HEK293 (cell line): Measurements from ENCODE around the gene MRPL21.

Experiments
- BCL11B ChIP-seq: fragments of 450-650 bp; formaldehyde crosslinking; IDR thresholded peaks from 2 replicates; pipeline ENCODE4 v1.5.1; 2016; ENCODE audit warnings: low read depth, missing biosample characterization, missing genetic modification characterization
- HOXA7 ChIP-seq: sonication (generic); formaldehyde crosslinking; IDR thresholded peaks from 2 replicates; pipeline ENCODE4 v1.8.1; 2022; ENCODE audit warnings: missing genetic modification reagents, borderline replicate concordance
- OSR2 ChIP-seq: fragments of 450-650 bp; formaldehyde crosslinking; IDR thresholded peaks from 2 replicates; pipeline ENCODE4 v1.5.1; 2016; ENCODE audit warnings: missing biosample characterization, missing genetic modification characterization
- SP2 ChIP-seq: fragments of 450-650 bp; formaldehyde crosslinking; IDR thresholded peaks from 2 replicates; pipeline ENCODE4 v1.5.1; 2016; ENCODE audit warnings: missing biosample characterization, missing genetic modification characterization
- WT1 ChIP-seq: fragments of 450-650 bp; formaldehyde crosslinking; IDR thresholded peaks from 2 replicates; pipeline ENCODE4 v1.5.1; 2016; ENCODE audit warnings: missing biosample characterization, missing genetic modification characterization
- YY1 ChIP-seq: fragments of 450-650 bp; formaldehyde crosslinking; IDR thresholded peaks from 2 replicates; pipeline ENCODE4 v1.5.1; 2018; ENCODE audit warnings: missing biosample characterization, missing genetic modification characterization
- ZBTB7A ChIP-seq: fragments of 450-650 bp; formaldehyde crosslinking; IDR thresholded peaks from 2 replicates; pipeline ENCODE4 v1.5.1; 2016; ENCODE audit warnings: low read depth, missing biosample characterization, missing genetic modification characterization
- ZEB2 ChIP-seq: fragments of 450-650 bp; formaldehyde crosslinking; IDR thresholded peaks from 2 replicates; pipeline ENCODE4 v1.5.1; 2016; ENCODE audit warnings: missing biosample characterization, missing genetic modification characterization
- ZFP41 ChIP-seq: fragments of 450-650 bp; formaldehyde crosslinking; IDR thresholded peaks from 2 replicates; pipeline ENCODE4 v1.5.1; 2016; ENCODE audit warnings: missing biosample characterization, missing genetic modification characterization, borderline replicate concordance
- ZNF302 ChIP-seq: fragments of 450-650 bp; formaldehyde crosslinking; IDR thresholded peaks from 2 replicates; pipeline ENCODE4 v1.5.1; 2016; ENCODE audit warnings: missing biosample characterization, missing genetic modification characterization, low read depth
- ZNF366 ChIP-seq: fragments of 450-650 bp; formaldehyde crosslinking; conservative IDR thresholded peaks from 2 replicates; pipeline ENCODE4 v1.5.1; 2016; ENCODE audit warnings: missing biosample characterization, missing genetic modification characterization
- ZNF426 ChIP-seq: fragments of 450-650 bp; formaldehyde crosslinking; IDR thresholded peaks from 2 replicates; pipeline ENCODE4 v1.5.1; 2017; ENCODE audit warnings: missing biosample characterization, missing genetic modification characterization, mild to moderate bottlenecking, inconsistent platforms, moderate library complexity
- ZNF529 ChIP-seq: fragments of 450-650 bp; formaldehyde crosslinking; IDR thresholded peaks from 2 replicates; pipeline ENCODE4 v1.5.1; 2017; ENCODE audit warnings: missing genetic modification characterization, missing biosample characterization; ENCODE audit not compliant: insufficient replicate concordance
- ZNF561 ChIP-seq: fragments of 450-650 bp; IDR thresholded peaks from 2 replicates; pipeline ENCODE4 v1.5.1; 2018; ENCODE audit warnings: missing biosample characterization, missing genetic modification characterization, borderline replicate concordance
- ZNF621 ChIP-seq: fragments of 450-650 bp; formaldehyde crosslinking; IDR thresholded peaks from 2 replicates; pipeline ENCODE4 v1.5.1; 2017; ENCODE audit warnings: missing biosample characterization, missing genetic modification characterization
- ZNF629 ChIP-seq: fragments of 450-650 bp; formaldehyde crosslinking; IDR thresholded peaks from 2 replicates; pipeline ENCODE4 v1.5.1; 2017; ENCODE audit warnings: missing biosample characterization, missing genetic modification characterization
- ZNF677 ChIP-seq: fragments of 450-650 bp; IDR thresholded peaks from 2 replicates; pipeline ENCODE4 v1.5.0; 2018; ENCODE audit warnings: missing biosample characterization, mild to moderate bottlenecking, missing genetic modification characterization, moderate library complexity
- ZNF843 ChIP-seq: fragments of 450-650 bp; formaldehyde crosslinking; IDR thresholded peaks from 2 replicates; pipeline ENCODE4 v1.5.1; 2016; ENCODE audit warnings: missing biosample characterization, missing genetic modification characterization
- TF ChIP-seq, protein P1 (sequence below): IDR thresholded peaks from 2 replicates; pipeline ENCODE4 v1.6.1; 2011; ENCODE audit warnings: mild to moderate bottlenecking, low read depth, low read length, borderline replicate concordance
- TF ChIP-seq, protein P2 (sequence below): fragments of 450-650 bp; formaldehyde crosslinking; IDR thresholded peaks from 2 replicates; pipeline ENCODE4 v1.5.1; 2016; ENCODE audit warnings: missing biosample characterization, missing genetic modification characterization
- TF ChIP-seq, protein P3 (sequence below): sonication (generic); formaldehyde crosslinking; IDR thresholded peaks from 2 replicates; pipeline ENCODE4 v1.8.1; 2022; ENCODE audit warnings: mild to moderate bottlenecking, moderate library complexity, missing genetic modification reagents
- TF ChIP-seq, protein P4 (sequence below): fragments of 450-650 bp; formaldehyde crosslinking; IDR thresholded peaks from 2 replicates; pipeline ENCODE4 v1.5.1; 2016; ENCODE audit warnings: missing biosample characterization, missing genetic modification characterization
- TF ChIP-seq, protein P5 (sequence below): fragments of 450-650 bp; formaldehyde crosslinking; conservative IDR thresholded peaks from 2 replicates; pipeline ENCODE4 v1.5.1; 2016; ENCODE audit warnings: low read depth, missing biosample characterization, missing genetic modification characterization
- TF ChIP-seq, protein P6 (sequence below): fragments of 450-650 bp; formaldehyde crosslinking; IDR thresholded peaks from 2 replicates; pipeline ENCODE4 v1.5.1; 2017; ENCODE audit warnings: missing biosample characterization, mild to moderate bottlenecking, missing genetic modification characterization, moderate library complexity

MRPL21 gene

DNA sequence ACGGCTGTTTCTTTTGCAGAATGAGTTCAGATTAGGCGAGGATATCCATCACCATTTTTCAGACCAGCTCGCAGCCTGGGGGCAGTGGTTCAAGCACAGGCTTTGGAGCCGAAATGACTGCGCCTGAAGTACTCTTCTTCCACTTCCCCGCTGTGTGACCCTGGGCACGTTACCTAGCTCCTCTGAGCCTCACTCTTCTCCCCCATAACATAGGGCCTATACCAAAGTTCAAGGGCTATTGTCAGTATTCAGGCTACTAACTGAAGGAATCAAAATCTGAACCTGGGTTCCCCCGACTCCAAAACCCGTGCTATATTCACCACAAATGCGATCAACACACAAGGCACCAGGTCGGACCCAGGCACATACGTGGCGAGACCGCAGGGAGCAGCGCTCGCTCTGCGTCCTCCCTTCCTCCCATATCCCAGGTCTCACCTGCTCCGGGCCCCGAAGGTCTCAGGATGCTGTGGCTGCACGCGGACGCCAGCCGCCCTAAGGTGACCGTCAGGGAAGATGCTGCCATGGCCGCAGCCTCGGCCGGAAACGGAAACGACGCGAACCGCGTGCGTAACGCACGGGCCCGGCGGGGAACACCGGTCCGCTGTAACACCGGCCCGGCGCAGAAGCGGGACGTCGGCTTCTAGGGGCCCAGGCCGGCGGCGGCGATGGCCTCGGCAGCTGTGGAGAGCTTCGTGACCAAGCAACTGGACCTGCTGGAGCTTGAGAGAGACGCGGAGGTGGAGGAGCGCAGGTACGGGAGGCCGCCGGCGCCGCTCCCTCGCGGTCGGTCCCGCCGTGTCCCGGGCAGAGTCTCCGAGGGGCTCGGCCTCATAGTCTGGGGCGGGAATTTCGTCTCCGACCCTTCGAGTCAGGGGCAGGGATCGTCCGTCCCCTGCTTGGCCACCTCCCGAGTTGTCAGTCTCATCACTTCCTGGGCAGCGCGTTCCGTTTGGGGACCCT, at the start of gene MRPL21, which contains the start of gene IGHMBP2 (continued):
- TF ChIP-seq ZNF366 (tag by site-specific recombination) (no peak), ZNF426 (tag by site-specific recombination) (no peak), WT1 (tag by site-specific recombination) (no peak), BCL11B (tag by site-specific recombination) (no peak), ZFP41 (tag by site-specific recombination) (peak; percentile 86), HOXA7 (CRISPR knock-in tag) (no peak), ZBTB7A (tag by site-specific recombination) (peak; percentile 73), ZNF561 (tag by site-specific recombination) (no peak), ZNF843 (tag by site-specific recombination) (peak; percentile 56; the same call in 1 of the 2 replicates), ZNF302 (tag by site-specific recombination) (no peak), ZEB2 (tag by site-specific recombination) (0 out of 2 replicates have a peak, but pooled peaks have one; percentile 11), ZNF677 (tag by site-specific recombination) (no peak), YY1 (tag by site-specific recombination) (peak; percentile 90), OSR2 (no peak), SP2 (tag by site-specific recombination) (peak; percentile 71), ZNF529 (tag by site-specific recombination) (no peak), ZNF621 (tag by site-specific recombination) (no peak), ZNF629 (tag by site-specific recombination) (peak; percentile 81)
- TF ChIP-seq, protein P1, sequence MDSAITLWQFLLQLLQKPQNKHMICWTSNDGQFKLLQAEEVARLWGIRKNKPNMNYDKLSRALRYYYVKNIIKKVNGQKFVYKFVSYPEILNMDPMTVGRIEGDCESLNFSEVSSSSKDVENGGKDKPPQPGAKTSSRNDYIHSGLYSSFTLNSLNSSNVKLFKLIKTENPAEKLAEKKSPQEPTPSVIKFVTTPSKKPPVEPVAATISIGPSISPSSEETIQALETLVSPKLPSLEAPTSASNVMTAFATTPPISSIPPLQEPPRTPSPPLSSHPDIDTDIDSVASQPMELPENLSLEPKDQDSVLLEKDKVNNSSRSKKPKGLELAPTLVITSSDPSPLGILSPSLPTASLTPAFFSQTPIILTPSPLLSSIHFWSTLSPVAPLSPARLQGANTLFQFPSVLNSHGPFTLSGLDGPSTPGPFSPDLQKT = no peak
- TF ChIP-seq, protein P2, sequence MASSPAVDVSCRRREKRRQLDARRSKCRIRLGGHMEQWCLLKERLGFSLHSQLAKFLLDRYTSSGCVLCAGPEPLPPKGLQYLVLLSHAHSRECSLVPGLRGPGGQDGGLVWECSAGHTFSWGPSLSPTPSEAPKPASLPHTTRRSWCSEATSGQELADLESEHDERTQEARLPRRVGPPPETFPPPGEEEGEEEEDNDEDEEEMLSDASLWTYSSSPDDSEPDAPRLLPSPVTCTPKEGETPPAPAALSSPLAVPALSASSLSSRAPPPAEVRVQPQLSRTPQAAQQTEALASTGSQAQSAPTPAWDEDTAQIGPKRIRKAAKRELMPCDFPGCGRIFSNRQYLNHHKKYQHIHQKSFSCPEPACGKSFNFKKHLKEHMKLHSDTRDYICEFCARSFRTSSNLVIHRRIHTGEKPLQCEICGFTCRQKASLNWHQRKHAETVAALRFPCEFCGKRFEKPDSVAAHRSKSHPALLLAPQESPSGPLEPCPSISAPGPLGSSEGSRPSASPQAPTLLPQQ (tag by site-specific recombination) = peak; percentile 87
- TF ChIP-seq, protein P3, sequence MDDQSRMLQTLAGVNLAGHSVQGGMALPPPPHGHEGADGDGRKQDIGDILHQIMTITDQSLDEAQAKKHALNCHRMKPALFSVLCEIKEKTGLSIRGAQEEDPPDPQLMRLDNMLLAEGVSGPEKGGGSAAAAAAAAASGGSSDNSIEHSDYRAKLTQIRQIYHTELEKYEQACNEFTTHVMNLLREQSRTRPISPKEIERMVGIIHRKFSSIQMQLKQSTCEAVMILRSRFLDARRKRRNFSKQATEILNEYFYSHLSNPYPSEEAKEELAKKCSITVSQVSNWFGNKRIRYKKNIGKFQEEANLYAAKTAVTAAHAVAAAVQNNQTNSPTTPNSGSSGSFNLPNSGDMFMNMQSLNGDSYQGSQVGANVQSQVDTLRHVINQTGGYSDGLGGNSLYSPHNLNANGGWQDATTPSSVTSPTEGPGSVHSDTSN (CRISPR knock-in tag) = peak; percentile 95; the same call in 1 of the 2 replicates
- TF ChIP-seq, protein P4, sequence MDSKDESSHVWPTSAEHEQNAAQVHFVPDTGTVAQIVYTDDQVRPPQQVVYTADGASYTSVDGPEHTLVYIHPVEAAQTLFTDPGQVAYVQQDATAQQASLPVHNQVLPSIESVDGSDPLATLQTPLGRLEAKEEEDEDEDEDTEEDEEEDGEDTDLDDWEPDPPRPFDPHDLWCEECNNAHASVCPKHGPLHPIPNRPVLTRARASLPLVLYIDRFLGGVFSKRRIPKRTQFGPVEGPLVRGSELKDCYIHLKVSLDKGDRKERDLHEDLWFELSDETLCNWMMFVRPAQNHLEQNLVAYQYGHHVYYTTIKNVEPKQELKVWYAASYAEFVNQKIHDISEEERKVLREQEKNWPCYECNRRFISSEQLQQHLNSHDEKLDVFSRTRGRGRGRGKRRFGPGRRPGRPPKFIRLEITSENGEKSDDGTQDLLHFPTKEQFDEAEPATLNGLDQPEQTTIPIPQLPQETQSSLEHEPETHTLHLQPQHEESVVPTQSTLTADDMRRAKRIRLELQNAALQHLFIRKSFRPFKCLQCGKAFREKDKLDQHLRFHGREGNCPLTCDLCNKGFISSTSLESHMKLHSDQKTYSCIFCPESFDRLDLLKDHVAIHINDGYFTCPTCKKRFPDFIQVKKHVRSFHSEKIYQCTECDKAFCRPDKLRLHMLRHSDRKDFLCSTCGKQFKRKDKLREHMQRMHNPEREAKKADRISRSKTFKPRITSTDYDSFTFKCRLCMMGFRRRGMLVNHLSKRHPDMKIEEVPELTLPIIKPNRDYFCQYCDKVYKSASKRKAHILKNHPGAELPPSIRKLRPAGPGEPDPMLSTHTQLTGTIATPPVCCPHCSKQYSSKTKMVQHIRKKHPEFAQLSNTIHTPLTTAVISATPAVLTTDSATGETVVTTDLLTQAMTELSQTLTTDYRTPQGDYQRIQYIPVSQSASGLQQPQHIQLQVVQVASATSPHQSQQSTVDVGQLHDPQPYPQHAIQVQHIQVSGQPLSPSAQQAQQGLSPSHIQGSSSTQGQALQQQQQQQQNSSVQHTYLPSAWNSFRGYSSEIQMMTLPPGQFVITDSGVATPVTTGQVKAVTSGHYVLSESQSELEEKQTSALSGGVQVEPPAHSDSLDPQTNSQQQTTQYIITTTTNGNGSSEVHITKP = no peak
- TF ChIP-seq, protein P5, sequence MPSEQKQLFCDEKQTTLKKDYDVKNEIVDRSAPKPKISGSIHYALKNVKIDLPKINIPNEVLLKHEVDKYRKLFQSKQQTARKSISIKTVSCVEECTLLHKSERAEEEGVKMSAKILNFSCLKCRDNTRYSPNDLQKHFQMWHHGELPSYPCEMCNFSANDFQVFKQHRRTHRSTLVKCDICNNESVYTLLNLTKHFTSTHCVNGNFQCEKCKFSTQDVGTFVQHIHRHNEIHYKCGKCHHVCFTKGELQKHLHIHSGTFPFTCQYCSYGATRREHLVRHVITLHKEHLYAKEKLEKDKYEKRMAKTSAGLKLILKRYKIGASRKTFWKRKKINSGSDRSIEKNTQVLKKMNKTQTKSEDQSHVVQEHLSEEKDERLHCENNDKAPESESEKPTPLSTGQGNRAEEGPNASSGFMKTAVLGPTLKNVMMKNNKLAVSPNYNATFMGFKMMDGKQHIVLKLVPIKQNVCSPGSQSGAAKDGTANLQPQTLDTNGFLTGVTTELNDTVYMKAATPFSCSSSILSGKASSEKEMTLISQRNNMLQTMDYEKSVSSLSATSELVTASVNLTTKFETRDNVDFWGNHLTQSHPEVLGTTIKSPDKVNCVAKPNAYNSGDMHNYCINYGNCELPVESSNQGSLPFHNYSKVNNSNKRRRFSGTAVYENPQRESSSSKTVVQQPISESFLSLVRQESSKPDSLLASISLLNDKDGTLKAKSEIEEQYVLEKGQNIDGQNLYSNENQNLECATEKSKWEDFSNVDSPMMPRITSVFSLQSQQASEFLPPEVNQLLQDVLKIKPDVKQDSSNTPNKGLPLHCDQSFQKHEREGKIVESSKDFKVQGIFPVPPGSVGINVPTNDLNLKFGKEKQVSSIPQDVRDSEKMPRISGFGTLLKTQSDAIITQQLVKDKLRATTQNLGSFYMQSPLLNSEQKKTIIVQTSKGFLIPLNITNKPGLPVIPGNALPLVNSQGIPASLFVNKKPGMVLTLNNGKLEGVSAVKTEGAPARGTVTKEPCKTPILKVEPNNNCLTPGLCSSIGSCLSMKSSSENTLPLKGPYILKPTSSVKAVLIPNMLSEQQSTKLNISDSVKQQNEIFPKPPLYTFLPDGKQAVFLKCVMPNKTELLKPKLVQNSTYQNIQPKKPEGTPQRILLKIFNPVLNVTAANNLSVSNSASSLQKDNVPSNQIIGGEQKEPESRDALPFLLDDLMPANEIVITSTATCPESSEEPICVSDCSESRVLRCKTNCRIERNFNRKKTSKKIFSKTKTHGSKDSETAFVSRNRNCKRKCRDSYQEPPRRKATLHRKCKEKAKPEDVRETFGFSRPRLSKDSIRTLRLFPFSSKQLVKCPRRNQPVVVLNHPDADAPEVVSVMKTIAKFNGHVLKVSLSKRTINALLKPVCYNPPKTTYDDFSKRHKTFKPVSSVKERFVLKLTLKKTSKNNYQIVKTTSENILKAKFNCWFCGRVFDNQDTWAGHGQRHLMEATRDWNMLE (tag by site-specific recombination) = peak; percentile 38; the same call in 1 of the 2 replicates
- TF ChIP-seq, protein P6, sequence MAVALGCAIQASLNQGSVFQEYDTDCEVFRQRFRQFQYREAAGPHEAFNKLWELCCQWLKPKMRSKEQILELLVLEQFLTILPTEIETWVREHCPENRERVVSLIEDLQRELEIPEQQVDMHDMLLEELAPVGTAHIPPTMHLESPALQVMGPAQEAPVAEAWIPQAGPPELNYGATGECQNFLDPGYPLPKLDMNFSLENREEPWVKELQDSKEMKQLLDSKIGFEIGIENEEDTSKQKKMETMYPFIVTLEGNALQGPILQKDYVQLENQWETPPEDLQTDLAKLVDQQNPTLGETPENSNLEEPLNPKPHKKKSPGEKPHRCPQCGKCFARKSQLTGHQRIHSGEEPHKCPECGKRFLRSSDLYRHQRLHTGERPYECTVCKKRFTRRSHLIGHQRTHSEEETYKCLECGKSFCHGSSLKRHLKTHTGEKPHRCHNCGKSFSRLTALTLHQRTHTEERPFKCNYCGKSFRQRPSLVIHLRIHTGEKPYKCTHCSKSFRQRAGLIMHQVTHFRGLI (tag by site-specific recombination) = no peak
